ENCODE measurements around the gene CDH13. TPM values are rescaled to one million over a fixed set of nuclear protein-coding genes. Genes with fewer than 3 reads are reported as not detected.

CDH13 gene
- polyA plus RNA-seq, 1 donor from 2014 or later = 3.2 TPM

DNA sequence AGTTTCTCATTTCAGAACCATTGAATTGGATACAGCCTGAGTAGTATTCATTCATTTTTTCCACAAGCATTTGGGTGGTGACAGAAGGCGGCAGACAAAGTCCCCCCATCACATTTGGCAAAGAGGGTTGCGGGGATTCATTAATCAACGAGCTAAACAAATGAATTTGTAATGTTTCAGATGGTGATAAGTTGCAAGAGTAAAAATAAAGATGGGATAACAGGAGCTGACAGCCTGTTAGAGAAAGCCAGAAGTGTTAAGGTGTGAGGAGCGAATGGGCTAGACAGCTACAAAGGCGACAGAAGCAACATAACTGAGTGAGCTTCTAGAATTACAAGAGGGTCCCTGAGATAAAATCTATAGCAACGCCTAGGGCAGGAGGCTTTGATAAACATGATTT lies 838.2 kb downstream of the CDH13 start:
- Histone ChIP-seq H3K9me2 (ENCODE audit: insufficient read depth, low read length) (no peaks in the 10 kb centered on the region), H3K36me3 (ENCODE audit: insufficient read depth, low read length) (no peaks in the 10 kb centered on the region), H3K9ac (ENCODE audit: low read length) (no peak overlapping the region), H4K20me1 (ENCODE audit: insufficient read depth) (no peaks in the 10 kb centered on the region), H2AFZ (ENCODE audit: low read depth, low read length) (no peak overlapping the region), H3K27ac (ENCODE audit: low read length) (no peak overlapping the region), H3F3A (ENCODE audit: insufficient read depth, low read length, poor library complexity, severe bottlenecking) (no peaks in the 10 kb centered on the region), H3K79me2 (replicated peaks; ENCODE audit: insufficient read depth, low read length) (no peaks in the 10 kb centered on the region), H3K4me3 (ENCODE audit: low read length) (no peak overlapping the region), H3K4me2 (ENCODE audit: low read length) (no peak overlapping the region), H3K9me3 (ENCODE audit: low read length) (no peaks in the 10 kb centered on the region), H3K27me3 (ENCODE audit: insufficient read depth, low read depth, low read length) (no peaks in the 10 kb centered on the region)
- TF ChIP-seq MXI1 (conservative IDR thresholded peaks at IDR 0.05; ENCODE audit: poor library complexity, severe bottlenecking) = no peak
- TF ChIP-seq EP300 (conservative IDR thresholded peaks at IDR 0.05; ENCODE audit: poor library complexity, severe bottlenecking) = no peak
- no peak for TF ChIP-seq RAD21 (conservative IDR thresholded peaks at IDR 0.05)
- TF ChIP-seq, protein P1, sequence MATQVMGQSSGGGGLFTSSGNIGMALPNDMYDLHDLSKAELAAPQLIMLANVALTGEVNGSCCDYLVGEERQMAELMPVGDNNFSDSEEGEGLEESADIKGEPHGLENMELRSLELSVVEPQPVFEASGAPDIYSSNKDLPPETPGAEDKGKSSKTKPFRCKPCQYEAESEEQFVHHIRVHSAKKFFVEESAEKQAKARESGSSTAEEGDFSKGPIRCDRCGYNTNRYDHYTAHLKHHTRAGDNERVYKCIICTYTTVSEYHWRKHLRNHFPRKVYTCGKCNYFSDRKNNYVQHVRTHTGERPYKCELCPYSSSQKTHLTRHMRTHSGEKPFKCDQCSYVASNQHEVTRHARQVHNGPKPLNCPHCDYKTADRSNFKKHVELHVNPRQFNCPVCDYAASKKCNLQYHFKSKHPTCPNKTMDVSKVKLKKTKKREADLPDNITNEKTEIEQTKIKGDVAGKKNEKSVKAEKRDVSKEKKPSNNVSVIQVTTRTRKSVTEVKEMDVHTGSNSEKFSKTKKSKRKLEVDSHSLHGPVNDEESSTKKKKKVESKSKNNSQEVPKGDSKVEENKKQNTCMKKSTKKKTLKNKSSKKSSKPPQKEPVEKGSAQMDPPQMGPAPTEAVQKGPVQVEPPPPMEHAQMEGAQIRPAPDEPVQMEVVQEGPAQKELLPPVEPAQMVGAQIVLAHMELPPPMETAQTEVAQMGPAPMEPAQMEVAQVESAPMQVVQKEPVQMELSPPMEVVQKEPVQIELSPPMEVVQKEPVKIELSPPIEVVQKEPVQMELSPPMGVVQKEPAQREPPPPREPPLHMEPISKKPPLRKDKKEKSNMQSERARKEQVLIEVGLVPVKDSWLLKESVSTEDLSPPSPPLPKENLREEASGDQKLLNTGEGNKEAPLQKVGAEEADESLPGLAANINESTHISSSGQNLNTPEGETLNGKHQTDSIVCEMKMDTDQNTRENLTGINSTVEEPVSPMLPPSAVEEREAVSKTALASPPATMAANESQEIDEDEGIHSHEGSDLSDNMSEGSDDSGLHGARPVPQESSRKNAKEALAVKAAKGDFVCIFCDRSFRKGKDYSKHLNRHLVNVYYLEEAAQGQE (IDR thresholded peaks at IDR 0.05; ENCODE audit: borderline replicate concordance) = no peak
- no peak for TF ChIP-seq TAF1 (IDR thresholded peaks at IDR 0.05; ENCODE audit: low read depth)
- TF ChIP-seq EZH2 (IDR thresholded peaks at IDR 0.05; ENCODE audit: borderline replicate concordance, insufficient read depth, low read length, poor library complexity, severe bottlenecking) = no peak

DNA sequence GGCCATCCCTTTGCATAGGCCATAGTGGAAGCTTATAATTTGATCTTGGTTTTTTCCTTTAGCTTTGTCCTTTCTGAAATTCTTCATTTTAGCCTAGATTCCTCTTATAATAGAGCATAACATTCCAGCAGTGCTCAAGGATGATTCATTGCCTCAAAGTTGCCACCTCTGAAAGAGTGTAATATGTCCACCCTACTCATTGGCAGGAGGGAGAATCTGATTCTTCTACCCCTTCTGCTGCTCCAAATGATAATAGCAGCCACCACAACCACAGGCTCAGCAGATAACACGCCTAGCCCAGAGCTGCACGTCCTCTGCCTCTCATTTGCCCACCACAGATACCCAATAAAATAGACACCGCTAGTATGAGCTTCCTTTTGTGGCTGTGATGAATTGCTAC lies 843.6 kb downstream of the CDH13 start:
- no peaks in the 10 kb centered on the region for H3K9me2 ChIP-seq (ENCODE audit: insufficient read depth, low read length)

More for the DNA sequence above, 843.6 kb downstream of the CDH13 start:
- no peak overlapping the region for H2AFZ ChIP-seq (ENCODE audit: low read depth, low read length)
- no peaks in the 10 kb centered on the region for H3K36me3 ChIP-seq (ENCODE audit: insufficient read depth, low read length)
- H3K4me2 ChIP-seq (ENCODE audit: low read length) = no peak overlapping the region
- no peak overlapping the region for H3K9ac ChIP-seq (ENCODE audit: low read length)
- H3K79me2 ChIP-seq (replicated peaks; ENCODE audit: insufficient read depth, low read length) = no peaks in the 10 kb centered on the region
- H3K4me3 ChIP-seq (ENCODE audit: low read length) = no peak overlapping the region
- H4K20me1 ChIP-seq (ENCODE audit: insufficient read depth) = no peaks in the 10 kb centered on the region
- H3K9me3 ChIP-seq (ENCODE audit: low read length) = no peaks in the 10 kb centered on the region
- H3K27me3 ChIP-seq (ENCODE audit: insufficient read depth, low read depth, low read length) = no peaks in the 10 kb centered on the region
- no peak overlapping the region for H3K27ac ChIP-seq (ENCODE audit: low read length)
- H3F3A ChIP-seq (ENCODE audit: insufficient read depth, low read length, poor library complexity, severe bottlenecking) = no peaks in the 10 kb centered on the region
- TF ChIP-seq EZH2 (IDR thresholded peaks at IDR 0.05; ENCODE audit: borderline replicate concordance, insufficient read depth, low read length, poor library complexity, severe bottlenecking) (no peak), POLR2AphosphoS5 (IDR thresholded peaks at IDR 0.05) (no peak), TAF1 (IDR thresholded peaks at IDR 0.05; ENCODE audit: low read depth) (no peak), EP300 (conservative IDR thresholded peaks at IDR 0.05; ENCODE audit: poor library complexity, severe bottlenecking) (no peak), SMC3 (conservative IDR thresholded peaks at IDR 0.05; ENCODE audit: poor library complexity) (no peak), MXI1 (conservative IDR thresholded peaks at IDR 0.05; ENCODE audit: poor library complexity, severe bottlenecking) (no peak), CTCF (IDR thresholded peaks at IDR 0.05; ENCODE audit: poor library complexity, severe bottlenecking) (no peak), RAD21 (conservative IDR thresholded peaks at IDR 0.05) (no peak)
- TF ChIP-seq, protein P1 (IDR thresholded peaks at IDR 0.05; ENCODE audit: borderline replicate concordance) = no peak

All from neural cell (in vitro differentiated cells).